ENCODE data around the gene NKD2.

Gene NKD2

GRCh38 chr5:978054-978453 lies 30.5 kb upstream of the NKD2 start:
- H3K9me3 ChIP-seq, result no peaks in the 10 kb centered on the region
- peaks cover 8% of the 10 kb centered on the region for H3K4me1 ChIP-seq
- H3K4me3 ChIP-seq (ENCODE audit: low read depth, low read length), result 0 out of 2 replicates have a peak overlapping the region, but pooled peaks have one; percentile 29
- H3K36me3 ChIP-seq, result no peaks in the 10 kb centered on the region
- no peaks in the 10 kb centered on the region for H3K27me3 ChIP-seq
- DNase-seq, result no peak
- TF ChIP-seq CTCF (IDR thresholded peaks at IDR 0.05; ENCODE audit: low read depth, low read length), result no peak

- no peaks in the 10 kb centered on the region for H3K36me3 ChIP-seq
- H3K27me3 ChIP-seq, result no peaks in the 10 kb centered on the region
- TF ChIP-seq CTCF (IDR thresholded peaks at IDR 0.05; ENCODE audit: low read depth, low read length), result no peak
- peaks cover 8% of the 10 kb centered on the region for H3K4me1 ChIP-seq
- no peaks in the 10 kb centered on the region for H3K9me3 ChIP-seq
- no peak for DNase-seq
- no peak overlapping the region for H3K4me3 ChIP-seq (ENCODE audit: low read depth, low read length)
Observed at GRCh38 chr5:978693-979092, 29.9 kb upstream of the NKD2 start.

- Histone ChIP-seq H3K27me3 (no peaks in the 10 kb centered on the region; the same call in 1 of the 2 replicates), H3K36me3 (no peaks in the 10 kb centered on the region), H3K4me3 (ENCODE audit: low read depth, low read length) (no peak overlapping the region), H3K9me3 (no peaks in the 10 kb centered on the region), H3K4me1 (peaks cover 8% of the 10 kb centered on the region)
- TF ChIP-seq CTCF (IDR thresholded peaks at IDR 0.05; ENCODE audit: low read depth, low read length), result no peak
- DNase-seq, result no peak
Observed at GRCh38 chr5:979100-979817, 29.3 kb upstream of the NKD2 start.

GRCh38 chr5:980001-980588 lies 28.5 kb upstream of the NKD2 start:
- H3K4me1 ChIP-seq, result peaks cover 8% of the 10 kb centered on the region
- no peak overlapping the region for H3K4me3 ChIP-seq (ENCODE audit: low read depth, low read length)
- no peaks in the 10 kb centered on the region for H3K9me3 ChIP-seq
- no peaks in the 10 kb centered on the region for H3K36me3 ChIP-seq
- H3K27me3 ChIP-seq, result no peaks in the 10 kb centered on the region; the same call in 1 of the 2 replicates
- no peak for TF ChIP-seq CTCF (IDR thresholded peaks at IDR 0.05; ENCODE audit: low read depth, low read length)
- DNase-seq, result no peak

GRCh38 chr5:980966-981365 lies 27.6 kb upstream of the NKD2 start:
- peaks cover 8% of the 10 kb centered on the region for H3K4me1 ChIP-seq
- H3K9me3 ChIP-seq, result no peaks in the 10 kb centered on the region; the same call in 1 of the 2 replicates
- H3K27me3 ChIP-seq, result peaks cover 5% of the 10 kb centered on the region; the same call in 1 of the 2 replicates
- no peak overlapping the region for H3K4me3 ChIP-seq (ENCODE audit: low read depth, low read length)
- TF ChIP-seq CTCF (IDR thresholded peaks at IDR 0.05; ENCODE audit: low read depth, low read length), result no peak
- H3K36me3 ChIP-seq, result no peaks in the 10 kb centered on the region
- DNase-seq, result no peak

- H3K9me3 ChIP-seq, result no peaks in the 10 kb centered on the region; the same call in 1 of the 2 replicates
- peaks cover 5% of the 10 kb centered on the region; the same call in 1 of the 2 replicates for H3K27me3 ChIP-seq
- TF ChIP-seq CTCF (IDR thresholded peaks at IDR 0.05; ENCODE audit: low read depth, low read length), result no peak
- H3K4me1 ChIP-seq, result peaks cover 8% of the 10 kb centered on the region
- H3K4me3 ChIP-seq (ENCODE audit: low read depth, low read length), result no peak overlapping the region
- peak; percentile 6 for DNase-seq
- no peaks in the 10 kb centered on the region for H3K36me3 ChIP-seq
Observed at GRCh38 chr5:981456-981855, 27.1 kb upstream of the NKD2 start.

All from BE2C (cell line).